NOMO-1 treated with dmso at 0.1 percent for 144 hours (cell line): ENCODE measurements around the gene COL5A2.

Experiments used
- DNase-seq: peaks from one replicate; lab custom pipeline; 2025; ENCODE audit not compliant: unreplicated experiment; lab: John Stamatoyannopoulos, UW

The COL5A2 gene

GRCh38 chr2:189179570-189179950 lies at the start of gene COL5A2:
Gene COL5A2, minus strand, starts transcription at chr2:189179761. Its CDS starts 157 bp downstream, at chr2:189179604.
- DNase-seq = no peak

- no peak for DNase-seq
Observed at GRCh38 chr2:189226017-189226416, 46.5 kb upstream of the COL5A2 start.

- DNase-seq = no peak
Observed at GRCh38 chr2:189225032-189225431, 45.5 kb upstream of the COL5A2 start.

- DNase-seq = no peak
Observed at GRCh38 chr2:189222468-189223105, 43.0 kb upstream of the COL5A2 start.

GRCh38 chr2:189221811-189222467 lies 42.4 kb upstream of the COL5A2 start:
- DNase-seq = no peak

GRCh38 chr2:189218236-189218635 lies 38.7 kb upstream of the COL5A2 start:
- no peak for DNase-seq

- no peak for DNase-seq
Observed at GRCh38 chr2:189217541-189217940, 38.0 kb upstream of the COL5A2 start.

- no peak for DNase-seq
Observed at GRCh38 chr2:189217051-189217450, 37.5 kb upstream of the COL5A2 start.

- DNase-seq = no peak
Observed at GRCh38 chr2:189214484-189214883, 34.9 kb upstream of the COL5A2 start.

GRCh38 chr2:189213250-189213649 lies 33.7 kb upstream of the COL5A2 start:
- DNase-seq = no peak

- no peak for DNase-seq
Observed at GRCh38 chr2:189210250-189211087, 30.9 kb upstream of the COL5A2 start.

- no peak for DNase-seq
Observed at GRCh38 chr2:189208254-189208653, 28.7 kb upstream of the COL5A2 start.

GRCh38 chr2:189204322-189204941 lies 24.9 kb upstream of the COL5A2 start:
- DNase-seq = no peak

- DNase-seq = no peak
Observed at GRCh38 chr2:189203177-189203799, 23.7 kb upstream of the COL5A2 start.

- no peak for DNase-seq
Observed at GRCh38 chr2:189199797-189200196, 20.2 kb upstream of the COL5A2 start.

GRCh38 chr2:189192766-189193165 lies 13.2 kb upstream of the COL5A2 start:
- no peak for DNase-seq

GRCh38 chr2:189191766-189192165 lies 12.2 kb upstream of the COL5A2 start:
- no peak for DNase-seq

GRCh38 chr2:189190685-189191084 lies 11.1 kb upstream of the COL5A2 start:
- DNase-seq = no peak

- no peak for DNase-seq
Observed at GRCh38 chr2:189188115-189188805, 8.7 kb upstream of the COL5A2 start.

- no peak for DNase-seq
Observed at GRCh38 chr2:189183170-189183569, 3.6 kb upstream of the COL5A2 start.
